Loucy (cell line): ENCODE measurements around the gene SEC63.
"Not testable (repeated sequence)": the region's sequence is repeated elsewhere in the genome, so short reads cannot be mapped to it uniquely, and the experiment has no call there.

Source experiments
- H2AFZ ChIP-seq: fragments of 200-600 bp; sonication (generic); 2 replicates; pipeline ENCODE4 v1.6.0; 2016; ENCODE audit warnings: antibody characterized with exemption, mild to moderate bottlenecking, low read length, moderate library complexity
- H3F3A ChIP-seq: fragments of 200-600 bp; 2 replicates; pipeline ENCODE4 v1.6.0; 2016; ENCODE audit warnings: antibody characterized with exemption, low read depth, mild to moderate bottlenecking
- H3K27me3 ChIP-seq: fragments of 200-600 bp; sonication (generic); 2 replicates; pipeline ENCODE4 v1.6.1; 2014; ENCODE audit warnings: low read length, mild to moderate bottlenecking; ENCODE audit not compliant: insufficient read depth, poor library complexity, severe bottlenecking
- H3K36me3 ChIP-seq: fragments of 200-600 bp; sonication (generic); 2 replicates; pipeline ENCODE4 v1.6.1; 2016; ENCODE audit warnings: low read length; ENCODE audit not compliant: insufficient read depth
- H3K4me1 ChIP-seq: fragments of 200-600 bp; sonication (generic); 2 replicates; pipeline ENCODE4 v1.5.1; 2014; ENCODE audit warnings: low read length, mild to moderate bottlenecking; ENCODE audit not compliant: insufficient read depth, poor library complexity, severe bottlenecking
- H3K4me2 ChIP-seq: fragments of 200-600 bp; sonication (generic); 2 replicates; pipeline ENCODE4 v1.6.0; 2014; ENCODE audit warnings: antibody characterized with exemption, low read length, low read depth, mild to moderate bottlenecking; ENCODE audit not compliant: poor library complexity, severe bottlenecking
- H3K4me3 ChIP-seq: fragments of 200-600 bp; sonication (generic); 2 replicates; pipeline ENCODE4 v1.5.1; 2014; ENCODE audit warnings: low read length, mild to moderate bottlenecking, mixed read lengths; ENCODE audit not compliant: poor library complexity, severe bottlenecking
- H3K79me2 ChIP-seq: fragments of 200-600 bp; sonication (generic); 2 replicates; pipeline ENCODE4 v1.6.1; 2014; ENCODE audit warnings: low read length; ENCODE audit not compliant: insufficient read depth
- H3K9ac ChIP-seq: fragments of 200-600 bp; sonication (generic); 2 replicates; pipeline ENCODE4 v1.6.0; 2014; ENCODE audit warnings: mild to moderate bottlenecking, low read depth, low read length, moderate library complexity; ENCODE audit not compliant: poor library complexity, severe bottlenecking
- H3K9me2 ChIP-seq: fragments of 200-600 bp; sonication (generic); replicated peaks from 2 replicates; pipeline ENCODE4 v1.6.1; 2016; ENCODE audit warnings: low read depth, low read length, mixed read lengths
- H3K9me3 ChIP-seq: fragments of 200-600 bp; sonication (generic); 2 replicates; pipeline ENCODE4 v1.6.1; 2014; ENCODE audit warnings: mild to moderate bottlenecking, antibody characterized with exemption, low read length, low read depth; ENCODE audit not compliant: insufficient read depth
- H4K20me1 ChIP-seq: fragments of 200-600 bp; sonication (generic); 2 replicates; pipeline ENCODE4 v1.6.0; 2014; ENCODE audit warnings: antibody characterized with exemption, low read length, mild to moderate bottlenecking; ENCODE audit not compliant: insufficient read depth, poor library complexity, severe bottlenecking
- EZH2phosphoT487 ChIP-seq: fragments of 200-600 bp; IDR thresholded peaks from 2 replicates; pipeline ENCODE4 v1.6.1; 2018; ENCODE audit warnings: antibody characterized with exemption, mild to moderate bottlenecking, moderate library complexity, borderline replicate concordance
- TF ChIP-seq, protein P1 (sequence below): fragments of 200-600 bp; sonication (generic); conservative IDR thresholded peaks from 2 replicates; pipeline ENCODE4 v1.5.1; 2014; ENCODE audit warnings: mild to moderate bottlenecking, antibody characterized with exemption, low read length

Gene SEC63

DNA sequence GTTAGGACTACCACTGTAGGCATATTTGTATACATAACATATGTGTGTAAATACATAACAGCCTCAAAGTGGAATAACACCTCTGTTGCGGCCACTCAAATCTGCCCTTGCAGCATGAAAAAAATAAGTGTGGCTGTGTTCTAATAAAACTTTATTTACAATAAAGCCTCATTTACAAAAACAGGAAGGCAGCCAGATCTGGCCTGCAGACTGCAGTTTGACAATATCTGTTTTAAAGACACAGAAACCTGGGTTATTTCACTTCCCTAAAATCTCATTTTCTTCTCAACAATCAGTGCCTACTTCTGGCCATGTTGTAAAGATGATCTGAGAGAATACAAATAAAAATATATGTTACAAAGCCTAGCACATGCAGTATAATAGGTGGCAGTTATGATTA, 80.0 kb downstream of the SEC63 start:
- Histone ChIP-seq H3K4me3 (no peak overlapping the region), H3K36me3 (peaks cover 78% of the 10 kb centered on the region), H3F3A (no peaks in the 10 kb centered on the region), H2AFZ (no peak overlapping the region), H3K9me3 (no peaks in the 10 kb centered on the region), H3K27me3 (no peaks in the 10 kb centered on the region), H3K4me1 (no peaks in the 10 kb centered on the region), H3K9ac (no peak overlapping the region), H3K4me2 (no peak overlapping the region), H3K79me2 (no peaks in the 10 kb centered on the region), H3K9me2 (no peaks in the 10 kb centered on the region), H4K20me1 (peaks cover 3% of the 10 kb centered on the region)
- no peak for TF ChIP-seq EZH2phosphoT487
- TF ChIP-seq, protein P1, sequence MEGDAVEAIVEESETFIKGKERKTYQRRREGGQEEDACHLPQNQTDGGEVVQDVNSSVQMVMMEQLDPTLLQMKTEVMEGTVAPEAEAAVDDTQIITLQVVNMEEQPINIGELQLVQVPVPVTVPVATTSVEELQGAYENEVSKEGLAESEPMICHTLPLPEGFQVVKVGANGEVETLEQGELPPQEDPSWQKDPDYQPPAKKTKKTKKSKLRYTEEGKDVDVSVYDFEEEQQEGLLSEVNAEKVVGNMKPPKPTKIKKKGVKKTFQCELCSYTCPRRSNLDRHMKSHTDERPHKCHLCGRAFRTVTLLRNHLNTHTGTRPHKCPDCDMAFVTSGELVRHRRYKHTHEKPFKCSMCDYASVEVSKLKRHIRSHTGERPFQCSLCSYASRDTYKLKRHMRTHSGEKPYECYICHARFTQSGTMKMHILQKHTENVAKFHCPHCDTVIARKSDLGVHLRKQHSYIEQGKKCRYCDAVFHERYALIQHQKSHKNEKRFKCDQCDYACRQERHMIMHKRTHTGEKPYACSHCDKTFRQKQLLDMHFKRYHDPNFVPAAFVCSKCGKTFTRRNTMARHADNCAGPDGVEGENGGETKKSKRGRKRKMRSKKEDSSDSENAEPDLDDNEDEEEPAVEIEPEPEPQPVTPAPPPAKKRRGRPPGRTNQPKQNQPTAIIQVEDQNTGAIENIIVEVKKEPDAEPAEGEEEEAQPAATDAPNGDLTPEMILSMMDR, result no peak

DNA sequence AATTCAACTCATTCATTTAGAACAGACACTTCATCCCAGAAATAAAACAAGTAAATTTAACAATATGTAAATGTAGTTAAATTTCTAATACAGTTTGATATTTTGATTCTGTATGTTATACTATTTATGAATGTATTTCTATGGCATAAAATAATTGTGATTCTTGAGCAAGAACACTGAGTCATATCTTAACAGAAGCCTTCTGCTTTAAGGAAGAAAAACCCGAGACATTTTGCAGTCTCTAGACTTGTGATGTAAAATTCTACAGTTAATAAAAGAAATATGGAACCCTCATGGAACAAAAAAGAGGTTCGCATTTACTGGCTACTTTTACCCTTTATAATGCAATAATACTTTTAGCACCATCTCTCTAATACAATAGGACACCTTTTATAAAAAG, 86.0 kb downstream of the SEC63 start:
- no peak overlapping the region for H3K4me2 ChIP-seq
- H3K4me1 ChIP-seq, result no peaks in the 10 kb centered on the region
- H3K9ac ChIP-seq, result no peak overlapping the region
- peaks cover 3% of the 10 kb centered on the region for H4K20me1 ChIP-seq
- H3K4me3 ChIP-seq, result no peak overlapping the region
- no peaks in the 10 kb centered on the region for H3F3A ChIP-seq
- H2AFZ ChIP-seq, result no peak overlapping the region
- H3K27me3 ChIP-seq, result no peaks in the 10 kb centered on the region
- H3K79me2 ChIP-seq, result no peaks in the 10 kb centered on the region
- H3K36me3 ChIP-seq, result peaks cover 62% of the 10 kb centered on the region
- no peaks in the 10 kb centered on the region for H3K9me2 ChIP-seq
- TF ChIP-seq, protein P1, result no peak
- no peak for TF ChIP-seq EZH2phosphoT487
- H3K9me3 ChIP-seq, result no peaks in the 10 kb centered on the region

DNA sequence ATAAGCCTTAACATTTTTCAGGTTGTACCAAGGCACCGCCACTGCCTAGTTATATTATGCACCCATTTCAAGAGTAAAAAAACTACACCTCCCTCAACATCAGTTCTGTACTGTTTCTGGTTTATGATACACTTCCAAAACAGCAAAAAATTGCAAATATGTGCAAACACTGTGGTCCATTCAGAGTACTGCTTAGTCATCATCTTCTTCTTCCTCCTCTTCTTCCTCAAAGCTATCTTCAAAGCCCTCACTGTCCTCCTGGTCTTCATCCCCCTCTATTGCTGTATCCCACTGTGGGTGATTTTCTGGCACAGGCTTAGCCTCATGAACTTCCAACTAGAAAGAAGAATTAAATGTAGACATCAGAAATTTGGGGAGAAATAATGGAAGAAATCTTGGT, 86.5 kb downstream of the SEC63 start:
- not testable (repeated sequence) for H3K9me3 ChIP-seq, H2AFZ ChIP-seq, H4K20me1 ChIP-seq, H3K79me2 ChIP-seq, H3K27me3 ChIP-seq, H3K4me3 ChIP-seq, H3K4me2 ChIP-seq, H3K4me1 ChIP-seq, H3K9ac ChIP-seq, H3F3A ChIP-seq, H3K9me2 ChIP-seq
- H3K36me3 ChIP-seq, result peaks cover 59% of the 10 kb centered on the region

- no peak overlapping the region for H3K4me2 ChIP-seq
- H3K79me2 ChIP-seq, result no peaks in the 10 kb centered on the region
- no peaks in the 10 kb centered on the region for H3K9me2 ChIP-seq
- H3K4me3 ChIP-seq, result no peak overlapping the region
- peaks cover 54% of the 10 kb centered on the region for H3K36me3 ChIP-seq
- no peak overlapping the region for H3K9ac ChIP-seq
- H3K9me3 ChIP-seq, result no peaks in the 10 kb centered on the region
- peaks cover 3% of the 10 kb centered on the region for H4K20me1 ChIP-seq
- H3F3A ChIP-seq, result no peaks in the 10 kb centered on the region
- no peaks in the 10 kb centered on the region for H3K4me1 ChIP-seq
- TF ChIP-seq, protein P1, result no peak
- TF ChIP-seq EZH2phosphoT487, result no peak
- no peaks in the 10 kb centered on the region for H3K27me3 ChIP-seq
- H2AFZ ChIP-seq, result no peak overlapping the region
Observed at GRCh38 chr6:107871016-107871415, 87.0 kb downstream of the SEC63 start.
